Measurements from ENCODE around the gene SUMO3.

The SUMO3 gene

DNA sequence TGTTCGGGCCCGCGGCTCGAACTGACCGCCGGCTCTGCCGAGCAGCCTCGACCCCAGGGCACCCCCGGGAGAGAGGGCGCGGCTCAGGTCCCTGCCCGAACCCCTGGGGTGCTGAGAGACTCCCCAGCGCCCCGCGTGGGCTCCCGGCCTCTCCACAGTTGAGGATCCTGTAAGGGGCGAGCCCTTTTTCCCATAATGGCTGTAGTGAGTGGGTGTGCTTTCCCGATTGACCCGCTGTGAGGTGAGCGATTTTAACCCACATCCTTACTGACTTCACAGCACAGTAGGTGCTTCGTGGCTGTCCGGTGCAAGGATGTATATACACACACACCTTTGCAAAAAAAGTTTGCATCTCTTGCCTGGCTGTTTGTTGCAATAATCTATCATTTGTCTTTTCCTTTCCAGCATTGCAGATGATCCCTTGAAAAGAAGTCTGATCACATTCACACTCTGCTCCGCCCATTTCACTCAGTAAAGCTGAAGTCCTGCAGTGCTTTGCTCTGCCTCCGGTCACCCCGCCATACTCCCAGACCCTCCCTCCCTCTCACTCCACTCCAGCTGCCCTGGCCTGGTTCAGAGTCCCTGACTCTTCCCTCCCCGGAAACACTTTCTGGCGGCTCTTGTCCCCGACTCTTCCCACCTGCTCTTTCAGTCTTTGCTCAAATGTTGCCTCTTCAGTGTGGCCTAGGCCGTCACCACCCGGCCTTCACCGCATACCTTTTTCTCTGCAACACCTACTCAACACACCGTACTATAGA lies 15.3 kb downstream of the SUMO3 start:
- Histone ChIP-seq H3K4me1 (ENCODE audit: control insufficient read depth, low read length) (peaks cover 31% of the 10 kb centered on the region), H3K27ac (ENCODE audit: low read depth, low read length) (peak overlapping the region; percentile 60), H3K4me3 (ENCODE audit: low read length) (peak overlapping the region; percentile 97), H3K27me3 (ENCODE audit: control insufficient read depth, low read length) (no peaks in the 10 kb centered on the region), H3K79me2 (ENCODE audit: control insufficient read depth, low read length) (peaks cover 58% of the 10 kb centered on the region), H3K36me3 (ENCODE audit: control insufficient read depth, low read length) (peaks cover 82% of the 10 kb centered on the region), H3K9me3 (ENCODE audit: control insufficient read depth, insufficient read depth, low read length) (no peaks in the 10 kb centered on the region), H4K20me1 (ENCODE audit: control insufficient read depth, insufficient read depth, low read depth, low read length) (peaks cover 21% of the 10 kb centered on the region), H3F3A (ENCODE audit: control insufficient read depth, insufficient read depth) (peaks cover 5% of the 10 kb centered on the region; the same call in 1 of the 2 replicates), H3K9me2 (replicated peaks; ENCODE audit: control insufficient read depth, low read length) (no peaks in the 10 kb centered on the region), H3K4me2 (ENCODE audit: low read length) (peak overlapping the region; percentile 55)
- TF ChIP-seq, protein P1, sequence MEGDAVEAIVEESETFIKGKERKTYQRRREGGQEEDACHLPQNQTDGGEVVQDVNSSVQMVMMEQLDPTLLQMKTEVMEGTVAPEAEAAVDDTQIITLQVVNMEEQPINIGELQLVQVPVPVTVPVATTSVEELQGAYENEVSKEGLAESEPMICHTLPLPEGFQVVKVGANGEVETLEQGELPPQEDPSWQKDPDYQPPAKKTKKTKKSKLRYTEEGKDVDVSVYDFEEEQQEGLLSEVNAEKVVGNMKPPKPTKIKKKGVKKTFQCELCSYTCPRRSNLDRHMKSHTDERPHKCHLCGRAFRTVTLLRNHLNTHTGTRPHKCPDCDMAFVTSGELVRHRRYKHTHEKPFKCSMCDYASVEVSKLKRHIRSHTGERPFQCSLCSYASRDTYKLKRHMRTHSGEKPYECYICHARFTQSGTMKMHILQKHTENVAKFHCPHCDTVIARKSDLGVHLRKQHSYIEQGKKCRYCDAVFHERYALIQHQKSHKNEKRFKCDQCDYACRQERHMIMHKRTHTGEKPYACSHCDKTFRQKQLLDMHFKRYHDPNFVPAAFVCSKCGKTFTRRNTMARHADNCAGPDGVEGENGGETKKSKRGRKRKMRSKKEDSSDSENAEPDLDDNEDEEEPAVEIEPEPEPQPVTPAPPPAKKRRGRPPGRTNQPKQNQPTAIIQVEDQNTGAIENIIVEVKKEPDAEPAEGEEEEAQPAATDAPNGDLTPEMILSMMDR (IDR thresholded peaks at IDR 0.05; ENCODE audit: low read depth, low read length, poor library complexity, severe bottlenecking) = peak; percentile 47
- TF ChIP-seq EZH2phosphoT487 (IDR thresholded peaks at IDR 0.05; ENCODE audit: borderline replicate concordance, low read length) = no peak

DNA sequence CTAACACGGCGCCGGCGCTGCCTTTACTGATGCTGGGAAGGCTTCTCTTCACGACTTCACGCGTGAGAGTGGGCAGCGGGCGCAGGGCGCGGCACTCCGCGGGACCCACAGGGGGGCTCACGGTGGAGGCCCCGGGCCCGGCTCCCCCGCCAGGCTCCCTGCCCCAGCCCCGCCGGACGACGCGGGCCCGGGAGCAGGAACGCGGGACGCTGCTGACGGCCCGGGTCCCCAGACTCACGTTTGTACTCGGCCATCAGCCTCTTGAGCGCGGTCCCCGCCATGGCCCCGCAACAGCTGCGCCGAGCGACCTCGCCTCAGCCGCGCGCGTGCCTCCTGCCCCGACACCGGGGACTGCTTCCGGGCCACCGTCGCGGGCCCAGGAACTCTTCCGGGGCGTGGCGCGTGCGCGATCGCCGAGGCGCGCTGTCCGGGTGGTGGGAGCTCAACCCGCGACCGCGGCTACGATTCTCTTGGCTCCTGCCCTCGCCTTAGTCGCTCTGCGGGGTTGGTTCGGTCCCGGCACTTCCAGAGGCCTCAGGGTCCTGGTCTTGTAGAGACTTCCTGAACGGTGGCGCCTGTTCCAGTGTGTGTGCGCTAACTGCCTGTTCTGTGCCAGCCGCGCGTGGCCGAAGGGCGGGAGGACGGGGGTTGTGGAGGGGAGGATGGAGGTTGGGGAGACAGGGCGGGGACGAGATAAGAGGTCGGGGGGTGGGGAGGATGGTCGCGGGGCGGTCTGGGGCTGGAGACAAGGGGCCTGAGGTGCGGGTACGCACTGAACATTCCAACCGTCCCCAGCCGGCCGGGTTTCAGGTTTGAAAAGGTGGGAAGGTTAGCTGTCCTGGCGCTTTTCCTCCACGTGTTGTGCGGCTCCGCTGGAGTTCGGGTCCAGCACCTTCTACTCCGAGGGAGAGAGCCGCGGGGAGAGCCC lies 16.1 kb downstream of the SUMO3 start, which contains the start of gene UBE2G2:
Gene UBE2G2 (minus strand): TSS at position 353 of the 928 bp plus-strand sequence. CDS start 72 bp downstream, at position 281.
- no peaks in the 10 kb centered on the region for H3K27me3 ChIP-seq (ENCODE audit: control insufficient read depth, low read length)
- H3F3A ChIP-seq (ENCODE audit: control insufficient read depth, insufficient read depth) = peaks cover 8% of the 10 kb centered on the region; the same call in 1 of the 2 replicates
- peak within 1 kb of the TSS; percentile 60 for H3K27ac ChIP-seq (ENCODE audit: low read depth, low read length)
- H4K20me1 ChIP-seq (ENCODE audit: control insufficient read depth, insufficient read depth, low read depth, low read length) = peaks cover 26% of the 10 kb centered on the region
- H3K36me3 ChIP-seq (ENCODE audit: control insufficient read depth, low read length) = peaks cover 83% of the 10 kb centered on the region
- peak within 1 kb of the TSS; percentile 55 for H3K4me2 ChIP-seq (ENCODE audit: low read length)
- peaks cover 31% of the 10 kb centered on the region for H3K4me1 ChIP-seq (ENCODE audit: control insufficient read depth, low read length)
- H3K9me2 ChIP-seq (replicated peaks; ENCODE audit: control insufficient read depth, low read length) = no peaks in the 10 kb centered on the region
- peak within 1 kb of the TSS; percentile 97 for H3K4me3 ChIP-seq (ENCODE audit: low read length)
- H3K79me2 ChIP-seq (ENCODE audit: control insufficient read depth, low read length) = peaks cover 67% of the 10 kb centered on the region
- no peaks in the 10 kb centered on the region for H3K9me3 ChIP-seq (ENCODE audit: control insufficient read depth, insufficient read depth, low read length)
- TF ChIP-seq EZH2phosphoT487 (IDR thresholded peaks at IDR 0.05; ENCODE audit: borderline replicate concordance, low read length) = no peak
- TF ChIP-seq, protein P1 (IDR thresholded peaks at IDR 0.05; ENCODE audit: low read depth, low read length, poor library complexity, severe bottlenecking) = no peak

DNA sequence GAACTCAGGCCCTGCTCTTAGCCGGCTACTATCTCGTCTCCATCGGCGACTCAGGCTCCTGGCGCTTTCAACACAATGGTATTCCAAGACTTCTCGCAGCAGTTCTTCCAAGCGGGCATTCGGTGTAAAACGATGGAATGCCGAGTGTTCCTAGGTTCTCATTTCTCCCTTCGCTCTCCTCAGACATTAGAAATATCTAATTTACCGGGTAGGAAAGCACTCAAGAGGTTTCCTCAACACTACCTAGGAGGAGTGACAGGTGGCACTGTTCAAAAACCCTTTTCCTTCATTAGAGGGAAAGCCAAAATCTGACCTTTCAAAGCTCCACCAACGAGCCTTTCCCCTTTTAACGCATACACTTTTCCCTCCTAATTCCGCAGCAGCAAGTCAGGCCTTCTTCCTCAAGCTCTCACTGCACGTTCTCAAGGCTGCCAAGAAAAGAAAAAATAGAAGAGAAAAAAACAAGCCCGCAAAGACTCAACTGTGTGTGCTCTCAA lies 16.8 kb downstream of the SUMO3 start:
- no peaks in the 10 kb centered on the region for H3K27me3 ChIP-seq (ENCODE audit: control insufficient read depth, low read length)
- peaks cover 74% of the 10 kb centered on the region for H3K79me2 ChIP-seq (ENCODE audit: control insufficient read depth, low read length)
- no peaks in the 10 kb centered on the region for H3K9me3 ChIP-seq (ENCODE audit: control insufficient read depth, insufficient read depth, low read length)
- H3K36me3 ChIP-seq (ENCODE audit: control insufficient read depth, low read length) = peaks cover 85% of the 10 kb centered on the region
- no peaks in the 10 kb centered on the region for H3K9me2 ChIP-seq (replicated peaks; ENCODE audit: control insufficient read depth, low read length)
- peaks cover 31% of the 10 kb centered on the region for H4K20me1 ChIP-seq (ENCODE audit: control insufficient read depth, insufficient read depth, low read depth, low read length)
- TF ChIP-seq EZH2phosphoT487 (IDR thresholded peaks at IDR 0.05; ENCODE audit: borderline replicate concordance, low read length) = no peak
- TF ChIP-seq, protein P1 (IDR thresholded peaks at IDR 0.05; ENCODE audit: low read depth, low read length, poor library complexity, severe bottlenecking) = peak; percentile 54
- H3K4me1 ChIP-seq (ENCODE audit: control insufficient read depth, low read length) = peaks cover 31% of the 10 kb centered on the region
- peaks cover 8% of the 10 kb centered on the region; the same call in 1 of the 2 replicates for H3F3A ChIP-seq (ENCODE audit: control insufficient read depth, insufficient read depth)
- H3K4me2 ChIP-seq (ENCODE audit: low read length) = peak overlapping the region; percentile 55
- peak overlapping the region; percentile 49 for H3K27ac ChIP-seq (ENCODE audit: low read depth, low read length)
- peak overlapping the region; percentile 97 for H3K4me3 ChIP-seq (ENCODE audit: low read length)

All from DOHH2 (cell line).